SK-N-SH treated with all-trans-retinoic acid at 6 μM for 48 hours (cell line): Measurements from ENCODE around the gene SAXO1.

ENCODE experiments used
- ARNTL ChIP-seq: fragments of 450-650 bp; formaldehyde crosslinking; IDR thresholded peaks from 2 replicates; pipeline ENCODE4 v1.5.0; 2020; ENCODE audit warnings: low read depth, mild to moderate bottlenecking, moderate library complexity, borderline replicate concordance
- ESRRG ChIP-seq: fragments of 250-450 bp; sonication (Bioruptor Pico); IDR thresholded peaks from 2 replicates; pipeline ENCODE4 v1.6.1; 2021; ENCODE audit warnings: mild to moderate bottlenecking

DNA sequence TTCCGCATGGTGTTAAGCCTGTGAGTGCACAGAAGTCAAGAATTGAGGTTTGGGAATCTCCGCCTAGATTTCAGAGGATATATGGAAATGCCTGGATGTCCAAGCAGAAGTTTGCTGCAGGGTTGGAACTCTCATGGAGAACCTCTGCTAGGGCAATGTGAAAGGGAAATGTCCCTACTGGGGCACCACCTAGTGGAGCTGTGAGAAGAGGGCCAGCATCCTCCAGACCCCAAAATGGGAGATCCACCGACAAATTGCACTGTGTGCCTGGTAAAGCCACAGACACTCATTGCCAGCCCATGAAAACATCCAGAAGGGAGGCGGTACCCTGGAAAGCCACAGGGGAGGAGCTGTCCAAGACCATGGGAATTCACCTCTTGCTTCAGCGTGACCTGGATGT lies 3.6 kb upstream of the SAXO1 start:
- TF ChIP-seq ESRRG (CRISPR knock-in tag) (no peak), ARNTL (CRISPR knock-in tag) (no peak)
